Neural cell (in vitro differentiated cells): Measurements from ENCODE around the gene MRPL12. TPM values are rescaled to one million over a fixed set of nuclear protein-coding genes. Genes with fewer than 3 reads are reported as not detected.

Experiments used
- H2AFZ ChIP-seq: fragments of 200-600, 300-800 bp; sonication (generic), shearing (Covaris generic); 2 replicates; pipeline ENCODE4 v1.6.0; 2014; ENCODE audit warnings: low read depth, mild to moderate bottlenecking, antibody characterized with exemption, low read length, moderate library complexity
- H3F3A ChIP-seq: fragments of 200-600 bp; shearing (Covaris generic); 2 replicates; pipeline ENCODE4 v1.6.1; 2016; ENCODE audit warnings: mild to moderate bottlenecking, moderate library complexity, mixed read lengths, antibody characterized with exemption, low read length; ENCODE audit not compliant: insufficient read depth, poor library complexity, severe bottlenecking
- H3K27ac ChIP-seq: fragments of 200-600, 300-800 bp; sonication (generic), shearing (Covaris generic); 2 replicates; pipeline ENCODE4 v1.5.1; 2014; ENCODE audit warnings: mild to moderate bottlenecking, low read length, moderate library complexity
- H3K27me3 ChIP-seq: fragments of 300-800, 200-600 bp; sonication (generic), shearing (Covaris generic); 2 replicates; pipeline ENCODE4 v1.6.0; 2014; ENCODE audit warnings: mild to moderate bottlenecking, low read depth, low read length, moderate library complexity; ENCODE audit not compliant: insufficient read depth
- H3K36me3 ChIP-seq: fragments of 300-800, 200-600 bp; sonication (generic), shearing (Covaris generic); 2 replicates; pipeline ENCODE4 v1.5.1; 2014; ENCODE audit warnings: mild to moderate bottlenecking, antibody characterized with exemption, low read length, moderate library complexity; ENCODE audit not compliant: insufficient read depth
- H3K4me2 ChIP-seq: fragments of 300-800, 200-600 bp; sonication (generic), shearing (Covaris generic); 2 replicates; pipeline ENCODE4 v1.6.0; 2014; ENCODE audit warnings: mild to moderate bottlenecking, low read length
- H3K4me3 ChIP-seq: fragments of 300-800, 200-600 bp; sonication (generic), shearing (Covaris generic); 2 replicates; pipeline ENCODE4 v1.5.1; 2014; ENCODE audit warnings: mild to moderate bottlenecking, low read length, moderate library complexity
- H3K79me2 ChIP-seq: fragments of 200-600 bp; shearing (Covaris generic); replicated peaks from 2 replicates; pipeline ENCODE4 v1.6.0; 2014; ENCODE audit warnings: mild to moderate bottlenecking, low read length, moderate library complexity; ENCODE audit not compliant: insufficient read depth
- H3K9ac ChIP-seq: fragments of 300-800, 200-600 bp; sonication (generic), shearing (Covaris generic); 2 replicates; pipeline ENCODE4 v1.6.1; 2016; ENCODE audit warnings: mild to moderate bottlenecking, low read length, mixed read lengths
- H3K9me2 ChIP-seq: fragments of 200-600 bp; shearing (Covaris generic); 2 replicates; pipeline ENCODE4 v1.6.1; 2016; ENCODE audit warnings: mild to moderate bottlenecking, low read length, mixed read lengths; ENCODE audit not compliant: insufficient read depth
- H3K9me3 ChIP-seq: fragments of 200-600, 300-800 bp; sonication (generic), shearing (Covaris generic); 2 replicates; pipeline ENCODE4 v1.6.1; 2016; ENCODE audit warnings: mild to moderate bottlenecking, mixed run types, low read length, moderate library complexity, mixed read lengths
- H4K20me1 ChIP-seq: fragments of 200-600 bp; shearing (Covaris generic); 2 replicates; pipeline ENCODE4 v1.6.1; 2016; ENCODE audit warnings: mild to moderate bottlenecking, mixed run types; ENCODE audit not compliant: insufficient read depth
- EP300 ChIP-seq: fragments of 450-650 bp; conservative IDR thresholded peaks from 2 replicates; pipeline ENCODE4 v1.6.1; 2014; ENCODE audit warnings: antibody characterized with exemption, mild to moderate bottlenecking, moderate library complexity; ENCODE audit not compliant: poor library complexity, severe bottlenecking
- EZH2 ChIP-seq: fragments of 200-600, 300-800 bp; shearing (Covaris generic), sonication (generic); IDR thresholded peaks from 2 replicates; pipeline ENCODE4 v1.6.1; 2014; ENCODE audit warnings: antibody characterized with exemption, low read length, borderline replicate concordance, mild to moderate bottlenecking; ENCODE audit not compliant: insufficient read depth, poor library complexity, severe bottlenecking
- MXI1 ChIP-seq: fragments of 450-650 bp; conservative IDR thresholded peaks from 2 replicates; pipeline ENCODE4 v1.6.1; 2014; ENCODE audit warnings: antibody characterized with exemption, mild to moderate bottlenecking; ENCODE audit not compliant: poor library complexity, severe bottlenecking
- POLR2AphosphoS5 ChIP-seq: IDR thresholded peaks from 2 replicates; pipeline ENCODE4 v1.6.1; 2012
- RAD21 ChIP-seq: fragments of 450-650 bp; conservative IDR thresholded peaks from 2 replicates; pipeline ENCODE4 v1.6.1; 2014; ENCODE audit warnings: antibody characterized with exemption, mild to moderate bottlenecking, moderate library complexity
- SMC3 ChIP-seq: fragments of 450-650 bp; conservative IDR thresholded peaks from 2 replicates; pipeline ENCODE4 v1.6.1; 2014; ENCODE audit warnings: antibody characterized with exemption, mild to moderate bottlenecking, moderate library complexity; ENCODE audit not compliant: poor library complexity
- TAF1 ChIP-seq: IDR thresholded peaks from 2 replicates; pipeline ENCODE4 v1.6.1; 2012; ENCODE audit warnings: low read depth
- polyA plus RNA-seq: library from polyadenylated mRNA; depleted of rRNA; stranded (reverse); fragments of >200 nt; gene quantifications from 2 replicates; pipeline ENCODE4 v1.2.3, GENCODE V29; 2014
- TF ChIP-seq, protein P1 (sequence below): IDR thresholded peaks from 2 replicates; pipeline ENCODE4 v1.6.1; 2012; ENCODE audit warnings: borderline replicate concordance
- TF ChIP-seq, protein P2 (sequence below): fragments of 450-650 bp; IDR thresholded peaks from 2 replicates; pipeline ENCODE4 v1.5.1; 2014; ENCODE audit warnings: antibody characterized with exemption, mild to moderate bottlenecking, moderate library complexity; ENCODE audit not compliant: poor library complexity, severe bottlenecking

The MRPL12 gene
- polyA plus RNA-seq, 1 donor from 2014 or later, result 10.4 TPM

DNA sequence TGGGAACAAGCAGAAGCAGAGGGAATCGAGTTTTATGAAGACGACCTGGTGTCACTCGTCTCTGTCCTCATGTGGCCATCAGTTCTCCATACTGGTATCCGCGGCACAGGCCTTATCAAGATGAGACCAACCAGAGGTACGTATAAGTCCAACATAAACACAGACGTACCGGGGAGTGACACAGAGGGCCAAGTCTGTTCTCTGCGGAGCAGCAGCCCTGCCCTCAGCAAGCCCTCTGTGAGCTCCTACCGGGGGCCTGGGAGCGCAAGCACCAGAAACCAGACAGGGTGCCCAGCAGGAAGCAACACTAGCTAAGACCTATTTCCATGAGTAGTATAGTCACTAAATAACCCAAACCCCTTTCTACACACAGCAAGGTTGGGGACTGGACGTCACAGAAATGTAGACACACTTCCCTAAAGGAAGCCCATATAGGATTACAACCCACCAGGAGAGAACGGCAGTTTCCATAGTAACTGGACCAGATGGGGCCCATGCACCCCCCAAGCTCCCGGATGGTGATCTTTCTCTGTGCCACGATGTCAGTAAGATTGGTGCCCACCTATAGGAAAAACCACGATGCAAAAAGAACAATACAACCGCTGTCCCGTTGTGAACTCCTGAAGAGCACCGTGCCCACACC, 20.5 kb upstream of the MRPL12 start:
- no peaks in the 10 kb centered on the region for H3K9me2 ChIP-seq
- H3K27me3 ChIP-seq, result no peaks in the 10 kb centered on the region
- H3K9me3 ChIP-seq, result no peaks in the 10 kb centered on the region
- TF ChIP-seq, protein P1, sequence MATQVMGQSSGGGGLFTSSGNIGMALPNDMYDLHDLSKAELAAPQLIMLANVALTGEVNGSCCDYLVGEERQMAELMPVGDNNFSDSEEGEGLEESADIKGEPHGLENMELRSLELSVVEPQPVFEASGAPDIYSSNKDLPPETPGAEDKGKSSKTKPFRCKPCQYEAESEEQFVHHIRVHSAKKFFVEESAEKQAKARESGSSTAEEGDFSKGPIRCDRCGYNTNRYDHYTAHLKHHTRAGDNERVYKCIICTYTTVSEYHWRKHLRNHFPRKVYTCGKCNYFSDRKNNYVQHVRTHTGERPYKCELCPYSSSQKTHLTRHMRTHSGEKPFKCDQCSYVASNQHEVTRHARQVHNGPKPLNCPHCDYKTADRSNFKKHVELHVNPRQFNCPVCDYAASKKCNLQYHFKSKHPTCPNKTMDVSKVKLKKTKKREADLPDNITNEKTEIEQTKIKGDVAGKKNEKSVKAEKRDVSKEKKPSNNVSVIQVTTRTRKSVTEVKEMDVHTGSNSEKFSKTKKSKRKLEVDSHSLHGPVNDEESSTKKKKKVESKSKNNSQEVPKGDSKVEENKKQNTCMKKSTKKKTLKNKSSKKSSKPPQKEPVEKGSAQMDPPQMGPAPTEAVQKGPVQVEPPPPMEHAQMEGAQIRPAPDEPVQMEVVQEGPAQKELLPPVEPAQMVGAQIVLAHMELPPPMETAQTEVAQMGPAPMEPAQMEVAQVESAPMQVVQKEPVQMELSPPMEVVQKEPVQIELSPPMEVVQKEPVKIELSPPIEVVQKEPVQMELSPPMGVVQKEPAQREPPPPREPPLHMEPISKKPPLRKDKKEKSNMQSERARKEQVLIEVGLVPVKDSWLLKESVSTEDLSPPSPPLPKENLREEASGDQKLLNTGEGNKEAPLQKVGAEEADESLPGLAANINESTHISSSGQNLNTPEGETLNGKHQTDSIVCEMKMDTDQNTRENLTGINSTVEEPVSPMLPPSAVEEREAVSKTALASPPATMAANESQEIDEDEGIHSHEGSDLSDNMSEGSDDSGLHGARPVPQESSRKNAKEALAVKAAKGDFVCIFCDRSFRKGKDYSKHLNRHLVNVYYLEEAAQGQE, result peak; percentile 14
- no peak for TF ChIP-seq POLR2AphosphoS5
- peak overlapping the region; percentile 33 for H2AFZ ChIP-seq
- no peaks in the 10 kb centered on the region for H3F3A ChIP-seq
- H3K36me3 ChIP-seq, result no peaks in the 10 kb centered on the region
- H3K4me2 ChIP-seq, result peak overlapping the region; percentile 63
- peaks cover 7% of the 10 kb centered on the region for H4K20me1 ChIP-seq
- peak overlapping the region; percentile 100 for H3K4me3 ChIP-seq
- peak overlapping the region; percentile 98 for H3K9ac ChIP-seq
- H3K79me2 ChIP-seq, result peaks cover 37% of the 10 kb centered on the region
- H3K27ac ChIP-seq, result peak overlapping the region; percentile 92

DNA sequence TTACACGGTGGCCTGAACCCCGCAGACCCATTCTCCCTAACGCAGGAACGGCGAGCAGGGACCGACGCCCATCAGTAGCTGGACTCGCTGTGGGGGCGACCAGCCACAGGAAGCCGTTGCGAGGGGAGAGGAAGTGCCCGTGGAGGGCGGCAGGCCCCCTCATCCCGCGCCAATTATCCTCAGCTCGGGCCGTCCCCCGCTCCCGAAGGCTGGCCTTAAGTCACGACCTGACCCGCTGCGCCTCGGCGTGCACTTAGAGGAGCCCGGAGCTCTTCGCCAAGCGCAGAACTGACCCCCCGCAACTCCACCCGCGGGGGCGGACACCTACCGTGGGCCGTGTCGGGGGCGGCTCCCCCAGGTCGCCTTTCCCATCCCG, 20.0 kb upstream of the MRPL12 start:
- Histone ChIP-seq H2AFZ (peak overlapping the region; percentile 33), H3K9me3 (no peaks in the 10 kb centered on the region), H3K4me2 (peak overlapping the region; percentile 63), H3K9me2 (no peaks in the 10 kb centered on the region), H3K79me2 (peaks cover 37% of the 10 kb centered on the region), H3K36me3 (no peaks in the 10 kb centered on the region), H4K20me1 (peaks cover 7% of the 10 kb centered on the region), H3K9ac (peak overlapping the region; percentile 98), H3K4me3 (peak overlapping the region; percentile 100), H3K27ac (peak overlapping the region; percentile 92), H3F3A (no peaks in the 10 kb centered on the region), H3K27me3 (no peaks in the 10 kb centered on the region)
- TF ChIP-seq, protein P2, sequence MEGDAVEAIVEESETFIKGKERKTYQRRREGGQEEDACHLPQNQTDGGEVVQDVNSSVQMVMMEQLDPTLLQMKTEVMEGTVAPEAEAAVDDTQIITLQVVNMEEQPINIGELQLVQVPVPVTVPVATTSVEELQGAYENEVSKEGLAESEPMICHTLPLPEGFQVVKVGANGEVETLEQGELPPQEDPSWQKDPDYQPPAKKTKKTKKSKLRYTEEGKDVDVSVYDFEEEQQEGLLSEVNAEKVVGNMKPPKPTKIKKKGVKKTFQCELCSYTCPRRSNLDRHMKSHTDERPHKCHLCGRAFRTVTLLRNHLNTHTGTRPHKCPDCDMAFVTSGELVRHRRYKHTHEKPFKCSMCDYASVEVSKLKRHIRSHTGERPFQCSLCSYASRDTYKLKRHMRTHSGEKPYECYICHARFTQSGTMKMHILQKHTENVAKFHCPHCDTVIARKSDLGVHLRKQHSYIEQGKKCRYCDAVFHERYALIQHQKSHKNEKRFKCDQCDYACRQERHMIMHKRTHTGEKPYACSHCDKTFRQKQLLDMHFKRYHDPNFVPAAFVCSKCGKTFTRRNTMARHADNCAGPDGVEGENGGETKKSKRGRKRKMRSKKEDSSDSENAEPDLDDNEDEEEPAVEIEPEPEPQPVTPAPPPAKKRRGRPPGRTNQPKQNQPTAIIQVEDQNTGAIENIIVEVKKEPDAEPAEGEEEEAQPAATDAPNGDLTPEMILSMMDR, result no peak
- no peak for TF ChIP-seq SMC3
- no peak for TF ChIP-seq RAD21
- TF ChIP-seq EZH2, result no peak
- no peak for TF ChIP-seq POLR2AphosphoS5
- no peak for TF ChIP-seq MXI1
- TF ChIP-seq, protein P1, result no peak
- TF ChIP-seq EP300, result no peak
- TF ChIP-seq TAF1, result no peak
